H9 (cell line): ENCODE data around the gene KRT1. TPM values are rescaled to one million over a fixed set of nuclear protein-coding genes. Genes with fewer than 3 reads are reported as not detected.

ENCODE experiments used
- DNase-seq: peaks from one replicate; pipeline ENCODE4 v3.0.0-alpha.2; 2017
- H2AFZ ChIP-seq: one replicate; pipeline ENCODE4 v1.6.1; 2013; ENCODE audit warnings: mild to moderate bottlenecking, low read length, control low read depth, moderate library complexity
- H2AK5ac ChIP-seq: 2 replicates; pipeline ENCODE4 v1.6.1; 2013; ENCODE audit warnings: low read length, control low read depth, mixed read lengths; ENCODE audit not compliant: insufficient read length
- H2BK120ac ChIP-seq: one replicate; pipeline ENCODE4 v1.6.1; 2013; ENCODE audit warnings: low read depth, mild to moderate bottlenecking, low read length, control low read depth, inconsistent platforms; ENCODE audit not compliant: poor library complexity, severe bottlenecking
- H2BK12ac ChIP-seq: 2 replicates; pipeline ENCODE4 v1.6.1; 2013; ENCODE audit warnings: low read length, control low read depth, mixed read lengths, low read depth; ENCODE audit not compliant: insufficient read length
- H2BK15ac ChIP-seq: 2 replicates; pipeline ENCODE4 v1.6.1; 2013; ENCODE audit warnings: low read depth, low read length, control low read depth
- H2BK20ac ChIP-seq: one replicate; pipeline ENCODE4 v1.6.1; 2013; ENCODE audit warnings: low read depth, mild to moderate bottlenecking, low read length, control low read depth, inconsistent platforms; ENCODE audit not compliant: poor library complexity, severe bottlenecking
- H2BK5ac ChIP-seq: 2 replicates; pipeline ENCODE4 v1.6.1; 2013; ENCODE audit warnings: low read length, control low read depth, mixed read lengths; ENCODE audit not compliant: insufficient read length
- H3K14ac ChIP-seq: 2 replicates; pipeline ENCODE4 v1.6.1; 2013; ENCODE audit warnings: low read length, control low read depth; ENCODE audit not compliant: insufficient read depth
- H3K18ac ChIP-seq: 2 replicates; pipeline ENCODE4 v1.6.1; 2013; ENCODE audit warnings: low read depth, mild to moderate bottlenecking, mixed read lengths, low read length, control low read depth; ENCODE audit not compliant: insufficient read length
- H3K23ac ChIP-seq: 2 replicates; pipeline ENCODE4 v1.6.1; 2013; ENCODE audit warnings: low read length, control low read depth, mixed read lengths, low read depth; ENCODE audit not compliant: insufficient read length
- H3K23me2 ChIP-seq: 2 replicates; pipeline ENCODE4 v1.6.1; 2013; ENCODE audit warnings: low read depth, mild to moderate bottlenecking, mixed read lengths, low read length, control low read depth; ENCODE audit not compliant: insufficient read length, poor library complexity, severe bottlenecking
- H3K27ac ChIP-seq: 2 replicates; pipeline ENCODE4 v1.5.1; 2013; ENCODE audit warnings: low read length, control low read depth, mixed read lengths, low read depth; ENCODE audit not compliant: insufficient read length
- H3K27me3 ChIP-seq: 2 replicates; pipeline ENCODE4 v1.6.1; 2013; ENCODE audit warnings: low read length, control low read depth, inconsistent platforms; ENCODE audit not compliant: insufficient read depth
- H3K4ac ChIP-seq: 2 replicates; pipeline ENCODE4 v1.6.1; 2013; ENCODE audit warnings: low read depth, mild to moderate bottlenecking, control low read depth, inconsistent platforms, low read length, moderate library complexity
- H3K4me1 ChIP-seq: 2 replicates; pipeline ENCODE4 v1.6.1; 2013; ENCODE audit warnings: low read length, control low read depth, inconsistent platforms; ENCODE audit not compliant: insufficient read depth
- H3K4me2 ChIP-seq: 2 replicates; pipeline ENCODE4 v1.6.1; 2013; ENCODE audit warnings: low read length, control low read depth, mixed read lengths; ENCODE audit not compliant: insufficient read length, insufficient read depth
- H3K56ac ChIP-seq: 2 replicates; pipeline ENCODE4 v1.6.1; 2013; ENCODE audit warnings: low read depth, mild to moderate bottlenecking, mixed read lengths, low read length, control low read depth; ENCODE audit not compliant: insufficient read length
- H3K79me1 ChIP-seq: 2 replicates; pipeline ENCODE4 v1.6.1; 2013; ENCODE audit warnings: low read depth, mild to moderate bottlenecking, moderate library complexity, low read length, control low read depth, inconsistent platforms; ENCODE audit not compliant: insufficient read depth, poor library complexity, severe bottlenecking
- H3K79me2 ChIP-seq: 2 replicates; pipeline ENCODE4 v1.6.1; 2013; ENCODE audit warnings: low read length, control low read depth, inconsistent platforms; ENCODE audit not compliant: insufficient read depth
- H3K9ac ChIP-seq: 2 replicates; pipeline ENCODE4 v1.6.1; 2013; ENCODE audit warnings: low read length, control low read depth, mixed read lengths; ENCODE audit not compliant: insufficient read length; ENCODE audit errors: extremely low read depth
- H3K9me3 ChIP-seq: one replicate; pipeline ENCODE4 v1.6.1; 2013; ENCODE audit warnings: low read depth, low read length, inconsistent platforms; ENCODE audit not compliant: control insufficient read depth
- H3T11ph ChIP-seq: one replicate; pipeline ENCODE4 v1.6.1; 2013; ENCODE audit warnings: mild to moderate bottlenecking, low read length, control low read depth, inconsistent platforms
- H4K20me1 ChIP-seq: one replicate; pipeline ENCODE4 v1.6.1; 2013; ENCODE audit not compliant: control insufficient read depth, insufficient read length, insufficient read depth
- H4K5ac ChIP-seq: 2 replicates; pipeline ENCODE4 v1.6.1; 2013; ENCODE audit warnings: low read depth, mild to moderate bottlenecking, mixed read lengths, low read length, control low read depth; ENCODE audit not compliant: insufficient read length
- H4K8ac ChIP-seq: replicated peaks from 2 replicates; pipeline ENCODE4 v1.6.1; 2013; ENCODE audit warnings: low read length, control low read depth, mixed read lengths, low read depth; ENCODE audit not compliant: insufficient read length
- H4K91ac ChIP-seq: 2 replicates; pipeline ENCODE4 v1.6.1; 2013; ENCODE audit warnings: low read depth, mild to moderate bottlenecking, moderate library complexity, mixed read lengths, low read length, control low read depth; ENCODE audit not compliant: insufficient read length
- H3K27ac Mint-ChIP-seq, 3 experiments: 2 replicates in 2 of 3; 3 replicates in 1 of 3; pipeline ENCODE4 v1.8.0; 2020 to 2021; ENCODE audit warnings: mixed read lengths in 3 of 3, mild to moderate bottlenecking in 1 of 3, moderate library complexity in 1 of 3
- H3K27me3 Mint-ChIP-seq: 2 replicates; pipeline ENCODE4 v1.8.0; 2021; ENCODE audit warnings: low read depth, mild to moderate bottlenecking, moderate library complexity, mixed read lengths
- H3K36me3 Mint-ChIP-seq, 3 experiments: 2 replicates in 2 of 3; 3 replicates in 1 of 3; pipeline ENCODE4 v1.8.0; 2020 to 2021; ENCODE audit warnings: low read depth in 3 of 3, mixed read lengths in 3 of 3; ENCODE audit not compliant: insufficient read depth in 1 of 3
- H3K4me1 Mint-ChIP-seq, 2 experiments: 2 replicates each; pipeline ENCODE4 v1.8.0; 2020; ENCODE audit warnings: mixed read lengths in 2 of 2
- H3K4me3 Mint-ChIP-seq, 2 experiments: 2 replicates in 1 of 2; 3 replicates in 1 of 2; pipeline ENCODE4 v1.8.0; 2020 to 2021; ENCODE audit warnings: mild to moderate bottlenecking in 2 of 2, mixed read lengths in 2 of 2, moderate library complexity in 1 of 2
- H3K9me3 Mint-ChIP-seq, 2 experiments: 2 replicates in 1 of 2; 3 replicates in 1 of 2; pipeline ENCODE4 v1.8.0; 2020; ENCODE audit warnings: mild to moderate bottlenecking in 2 of 2, mixed read lengths in 2 of 2, moderate library complexity in 1 of 2
- CTCF ChIP-seq: fragments of 200-600 bp; sonication (generic); conservative IDR thresholded peaks from 3 replicates; pipeline ENCODE4 v1.8.0; 2021; ENCODE audit warnings: antibody characterized with exemption, mild to moderate bottlenecking
- WGBS: extraction: QIAGEN DNeasy Blood & Tissue Kit; methylation state at CpG from one replicate; pipeline ENCODE4 v1.1.7; 2013; ENCODE audit warnings: missing lambda C conversion rate, low lambda C conversion rate, mixed read lengths; ENCODE audit not compliant: insufficient read length; ENCODE audit errors: extremely low coverage; 5-methylcytosine and 5-hydroxymethylcytosine counted together
- total RNA-seq: library from RNA; stranded (reverse); gene quantifications from 2 replicates; pipeline ENCODE4 v1.2.1, GENCODE V29; 2021

Gene KRT1
- total RNA-seq, 1 experiment from 2014 or later = not detected

- Histone ChIP-seq H4K5ac (no peak overlapping the region), H2AFZ (no peak overlapping the region), H2AK5ac (no peak overlapping the region), H3K4me1 (no peaks in the 10 kb centered on the region), H4K8ac (no peak overlapping the region), H3K23me2 (no peaks in the 10 kb centered on the region), H2BK12ac (no peak overlapping the region), H3K79me1 (no peaks in the 10 kb centered on the region), H3K9me3 (no peaks in the 10 kb centered on the region), H3T11ph (no peak overlapping the region), H3K18ac (no peak overlapping the region), H3K4ac (no peak overlapping the region), H3K56ac (no peak overlapping the region), H3K23ac (no peak overlapping the region), H2BK120ac (no peak overlapping the region), H3K9ac (no peak overlapping the region), H3K27ac (no peak overlapping the region), H3K4me2 (no peak overlapping the region), H3K14ac (no peak overlapping the region), H3K27me3 (no peaks in the 10 kb centered on the region), H2BK15ac (no peak overlapping the region), H3K79me2 (no peaks in the 10 kb centered on the region), H4K20me1 (no peaks in the 10 kb centered on the region), H2BK20ac (no peak overlapping the region), H4K91ac (no peak overlapping the region), H2BK5ac (no peak overlapping the region)
- no CpG with 5 or more reads among the region's 4 CpGs for WGBS
- DNase-seq = no peak
- no peak for TF ChIP-seq CTCF
- H3K27me3 Mint-ChIP-seq = peaks cover 33% of the 10 kb centered on the region
- H3K4me3 Mint-ChIP-seq = no peak overlapping the region
- H3K36me3 Mint-ChIP-seq = no peaks in the 10 kb centered on the region; a peak in 1 of 7 replicates
- H3K4me1 Mint-ChIP-seq = peaks cover 8 to 10% of the 10 kb centered on the region in 2 experiments; a peak in 3 of 4 replicates
- H3K27ac Mint-ChIP-seq = no peak overlapping the region
- H3K9me3 Mint-ChIP-seq = peaks cover 0 to 3% of the 10 kb centered on the region in 2 experiments; a peak in 1 of 5 replicates
These were observed 27.8 kb upstream of the KRT1 start for GRCh38 chr12:52708010-52708409.
